CD4-positive, alpha-beta T cell (primary cell): ENCODE data around the gene RAB11FIP3. TPM values are rescaled to one million over a fixed set of nuclear protein-coding genes. Genes with fewer than 3 reads are reported as not detected.

Experiments used
- ATAC-seq: fragments of 200-7000 bp; cut with Tn5 transposase; one replicate; pipeline ENCODE4 v1.10.0; 2022; ENCODE audit warnings: mild to moderate bottlenecking; ENCODE audit not compliant: poor library complexity
- CTCF ChIA-PET: fragments of 350-600 bp; sonication (Branson Sonifier 250); formaldehyde crosslinking; loops from one replicate; lab custom pipeline; 2021; ENCODE audit warnings: antibody characterized with exemption, inconsistent platforms; lab: Charles Lee
- POLR2A ChIA-PET: fragments of 350-600 bp; sonication (Branson Sonifier 250); formaldehyde crosslinking; loops from one replicate; lab custom pipeline; 2021; ENCODE audit warnings: antibody characterized with exemption, inconsistent platforms; lab: Charles Lee
- DNase-seq, 14 experiments: peaks; one replicate each; pipeline ENCODE4 v3.0.0-alpha.2; 2013 to 2020; ENCODE audit warnings: mixed read lengths in 2 of 14
- H3K27ac ChIP-seq, 2 donors: one replicate each; pipeline versions ENCODE4 v1.5.1 to v1.7.0; 2013; ENCODE audit warnings: low read length in 2 of 2, low read depth in 1 of 2, mild to moderate bottlenecking in 1 of 2
- H3K27me3 ChIP-seq, 2 experiments: 1 replicate in 1 of 2; 2 replicates in 1 of 2; pipeline versions ENCODE4 v1.6.1 to v1.7.0; 2013; ENCODE audit warnings: low read length in 2 of 2, control low read depth in 1 of 2, mild to moderate bottlenecking in 1 of 2, moderate library complexity in 1 of 2; ENCODE audit not compliant: insufficient read depth in 2 of 2, control insufficient read depth in 1 of 2
- H3K36me3 ChIP-seq: one replicate; pipeline ENCODE4 v1.6.1; 2013; ENCODE audit warnings: low read length, control low read depth; ENCODE audit not compliant: insufficient read depth
- H3K4me1 ChIP-seq: one replicate; pipeline ENCODE4 v1.6.1; 2013; ENCODE audit warnings: low read length, control low read depth; ENCODE audit not compliant: insufficient read depth
- H3K4me3 ChIP-seq: one replicate; pipeline ENCODE4 v1.5.1; 2013; ENCODE audit warnings: mild to moderate bottlenecking, low read length, moderate library complexity
- H3K9me3 ChIP-seq, 2 experiments: 1 replicate in 1 of 2; 2 replicates in 1 of 2; pipeline versions ENCODE4 v1.6.1 to v1.7.0; 2013; ENCODE audit warnings: low read length in 2 of 2, mild to moderate bottlenecking in 2 of 2, control low read depth in 1 of 2, moderate library complexity in 1 of 2; ENCODE audit not compliant: control insufficient read depth in 1 of 2, insufficient read depth in 1 of 2
- H3K27ac Mint-ChIP-seq: one replicate; pipeline ENCODE4 v1.8.0; 2020; ENCODE audit warnings: mixed read lengths
- H3K27me3 Mint-ChIP-seq: one replicate; pipeline ENCODE4 v1.8.0; 2021; ENCODE audit warnings: mixed read lengths
- H3K36me3 Mint-ChIP-seq: one replicate; pipeline ENCODE4 v1.8.0; 2021; ENCODE audit warnings: low read depth, mixed read lengths
- H3K4me1 Mint-ChIP-seq: one replicate; pipeline ENCODE4 v1.8.0; 2021; ENCODE audit warnings: low read depth, mixed read lengths
- H3K4me3 Mint-ChIP-seq: one replicate; pipeline ENCODE4 v1.8.0; 2020; ENCODE audit warnings: mild to moderate bottlenecking, mixed read lengths
- H3K9me3 Mint-ChIP-seq: one replicate; pipeline ENCODE4 v1.8.0; 2020; ENCODE audit warnings: mixed read lengths
- CTCF ChIP-seq: fragments of 200-600 bp; IDR thresholded peaks from one replicate; pipeline ENCODE4 v1.8.0; 2022; ENCODE audit warnings: antibody characterized with exemption, mild to moderate bottlenecking
- intact Hi-C, 2 experiments: fragments of 100-400 bp; cut with DNase I in 1 of 2; cut with micrococcal nuclease in 1 of 2; formaldehyde crosslinking; loops; one replicate each; pipeline versions ENCODE4 v1.15.1 to v1.9.0; 2023 to 2025; cut with DNase I, micrococcal nuclease
- total RNA-seq, 174 experiments: library from RNA in 2 of 174; stranded (reverse) in 2 of 174; gene quantifications; one replicate each; pipeline ENCODE4 v1.2.3 and lab custom pipeline; 2021 to 2026

Gene RAB11FIP3
- total RNA-seq, 2 experiments from 2014 or later: 28.4 to 29.0 TPM

GRCh38 chr16:450385-450784 is 24.9 kb downstream of the RAB11FIP3 start:
- ChIA-PET POLR2A (no interaction called here), CTCF (no interaction called here)
- Histone ChIP-seq H3K27me3 (no peaks in the 10 kb centered on the region), H3K4me1 (peaks cover 5% of the 10 kb centered on the region), H3K27ac (no peak overlapping the region), H3K4me3 (no peak overlapping the region), H3K36me3 (no peaks in the 10 kb centered on the region), H3K9me3 (no peaks in the 10 kb centered on the region)
- intact Hi-C loops: no loop called here
- DNase-seq (no peak), ATAC-seq (no peak)
- Mint-ChIP-seq H3K27ac (no peak overlapping the region), H3K4me1 (peaks cover 13% of the 10 kb centered on the region), H3K4me3 (no peak overlapping the region), H3K9me3 (no peaks in the 10 kb centered on the region), H3K27me3 (no peaks in the 10 kb centered on the region), H3K36me3 (no peaks in the 10 kb centered on the region)
- TF ChIP-seq CTCF: no peak

- Histone ChIP-seq H3K9me3 (no peaks in the 10 kb centered on the region), H3K4me1 (peaks cover 5% of the 10 kb centered on the region), H3K27ac (no peak overlapping the region), H3K27me3 (no peaks in the 10 kb centered on the region), H3K4me3 (no peak overlapping the region), H3K36me3 (no peaks in the 10 kb centered on the region)
- POLR2A ChIA-PET: no interaction called here
- no peak overlapping the region for H3K4me3 Mint-ChIP-seq
- CTCF ChIA-PET: no interaction called here
- no peak overlapping the region for H3K27ac Mint-ChIP-seq
- no peaks in the 10 kb centered on the region for H3K9me3 Mint-ChIP-seq
- no peak for DNase-seq
- peaks cover 13% of the 10 kb centered on the region for H3K4me1 Mint-ChIP-seq
- intact Hi-C loops: no loop called here
- no peaks in the 10 kb centered on the region for H3K36me3 Mint-ChIP-seq
- TF ChIP-seq CTCF: no peak
- no peaks in the 10 kb centered on the region for H3K27me3 Mint-ChIP-seq
- ATAC-seq: no peak
These were observed 25.5 kb downstream of the RAB11FIP3 start for GRCh38 chr16:450785-451512.

GRCh38 chr16:454397-454940 is 29.0 kb downstream of the RAB11FIP3 start:
- Mint-ChIP-seq H3K4me3 (no peak overlapping the region), H3K4me1 (peaks cover 19% of the 10 kb centered on the region), H3K27me3 (no peaks in the 10 kb centered on the region), H3K36me3 (no peaks in the 10 kb centered on the region), H3K27ac (no peak overlapping the region), H3K9me3 (no peaks in the 10 kb centered on the region)
- no peaks in the 10 kb centered on the region for H3K9me3 ChIP-seq
- POLR2A ChIA-PET: no interaction called here
- H3K36me3 ChIP-seq: no peaks in the 10 kb centered on the region
- TF ChIP-seq CTCF: no peak
- H3K27ac ChIP-seq: no peak overlapping the region
- DNase-seq (no peak), ATAC-seq (no peak)
- CTCF ChIA-PET: no interaction called here
- H3K27me3 ChIP-seq: no peaks in the 10 kb centered on the region
- intact Hi-C loops: no loop called here
- peaks cover 5% of the 10 kb centered on the region for H3K4me1 ChIP-seq
- H3K4me3 ChIP-seq: no peak overlapping the region
